DMS53 treated with DMSO at 0.1 percent for 48 hours (cell line): ENCODE results near the gene CPT2.

Source experiments
- DNase-seq: peaks from one replicate; lab custom pipeline; 2025; ENCODE audit not compliant: unreplicated experiment; lab: John Stamatoyannopoulos, UW

Gene CPT2

DNA sequence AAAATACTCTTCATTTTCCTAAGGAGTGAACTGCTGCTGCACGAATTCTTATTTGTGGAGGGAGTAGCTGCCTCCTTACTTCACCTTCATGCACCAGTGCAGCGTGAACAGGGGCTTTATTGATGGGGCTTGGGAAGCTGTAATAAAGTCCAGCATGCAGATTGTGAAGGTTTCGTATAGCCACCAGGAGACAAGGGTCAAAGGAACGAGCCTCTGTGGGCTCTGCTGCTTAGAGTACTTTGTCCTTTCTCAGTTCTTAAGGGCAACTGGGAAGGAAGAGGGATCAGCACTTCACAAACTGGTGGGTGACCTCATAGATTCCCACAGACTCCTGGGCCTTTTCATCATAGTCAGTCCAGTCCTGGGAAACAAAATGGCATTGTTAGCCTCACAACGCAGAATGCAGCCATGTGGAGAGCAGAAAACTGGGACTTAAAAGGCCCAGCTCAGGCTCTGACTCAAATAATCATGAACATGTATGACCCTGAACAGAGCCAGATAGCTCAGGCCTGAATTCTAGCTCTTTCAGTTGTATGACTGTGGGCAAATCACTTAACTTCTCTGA is 17.8 kb downstream of the CPT2 start:
- DNase-seq = no peak

- no peak for DNase-seq
These were observed 21.6 kb downstream of the CPT2 start for GRCh38 chr1:53218201-53218600.

- no peak for DNase-seq
These were observed 23.1 kb downstream of the CPT2 start for GRCh38 chr1:53219711-53220110.

DNA sequence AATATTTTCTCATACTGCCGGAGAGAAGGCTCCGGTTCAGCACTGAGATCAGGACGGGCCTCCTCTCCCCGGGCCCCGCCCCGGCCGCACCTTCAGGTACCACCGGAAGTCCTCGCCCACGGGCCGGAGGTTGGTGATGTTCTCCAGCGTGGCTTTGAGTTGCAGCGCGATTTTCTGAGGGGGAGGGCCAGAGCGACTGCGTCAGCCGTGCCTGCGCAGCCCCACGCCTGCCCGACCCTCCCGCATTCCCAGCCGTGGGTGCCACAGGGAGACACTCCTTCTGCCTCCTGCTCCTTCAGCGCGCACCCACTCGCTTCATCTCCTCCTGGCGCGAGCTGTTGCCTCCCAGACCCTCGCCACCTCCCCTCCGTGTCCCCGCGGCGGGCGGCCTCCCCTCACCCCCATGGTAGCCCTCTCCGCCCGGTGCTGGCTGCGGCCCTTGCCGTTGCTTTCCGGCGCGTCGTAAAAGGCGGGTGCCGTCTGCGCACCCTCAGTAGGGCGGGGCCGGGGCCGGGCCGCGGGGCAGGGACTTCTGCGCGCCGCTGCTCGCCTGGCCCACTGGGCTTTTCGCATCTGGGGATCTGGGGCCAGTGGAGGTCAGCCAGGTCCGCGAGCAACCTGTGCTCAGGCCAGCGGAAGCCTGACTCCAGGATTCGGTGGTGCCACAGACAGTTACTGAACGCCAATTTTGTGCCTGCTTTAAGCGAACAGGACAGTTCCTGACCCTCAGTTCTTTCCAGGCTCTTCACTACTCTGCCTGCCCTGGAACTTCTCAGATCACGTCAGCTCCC is 23.7 kb downstream of the CPT2 start, which contains the start of gene CZIB:
CZIB (minus strand) TSS at position 464 of the 791 bp plus-strand sequence; CDS start at position 405, 59 bp downstream.
- DNase-seq = peak; percentile 97

GRCh38 chr1:53220962-53221286 is 24.3 kb downstream of the CPT2 start:
- no peak for DNase-seq

GRCh38 chr1:53237638-53238037 is 41.0 kb downstream of the CPT2 start:
- no peak for DNase-seq

GRCh38 chr1:53238197-53239155 is 41.9 kb downstream of the CPT2 start, which contains the start of gene MAGOH:
Gene MAGOH, minus strand, starts transcription at chr1:53238518. Its CDS starts 70 bp downstream, at chr1:53238448.
- peak; percentile 99 for DNase-seq

- DNase-seq = no peak
These were observed 45.2 kb downstream of the CPT2 start for GRCh38 chr1:53241828-53242227.

- DNase-seq = no peak
These were observed 45.8 kb downstream of the CPT2 start for GRCh38 chr1:53242381-53242780.

GRCh38 chr1:53244141-53244540 is 47.5 kb downstream of the CPT2 start:
- no peak for DNase-seq

GRCh38 chr1:53246261-53247134 is 49.9 kb downstream of the CPT2 start:
- no peak for DNase-seq

- DNase-seq = no peak
These were observed 53.1 kb downstream of the CPT2 start for GRCh38 chr1:53249706-53250105.

GRCh38 chr1:53250325-53250724 is 53.7 kb downstream of the CPT2 start:
- DNase-seq = no peak

DNA sequence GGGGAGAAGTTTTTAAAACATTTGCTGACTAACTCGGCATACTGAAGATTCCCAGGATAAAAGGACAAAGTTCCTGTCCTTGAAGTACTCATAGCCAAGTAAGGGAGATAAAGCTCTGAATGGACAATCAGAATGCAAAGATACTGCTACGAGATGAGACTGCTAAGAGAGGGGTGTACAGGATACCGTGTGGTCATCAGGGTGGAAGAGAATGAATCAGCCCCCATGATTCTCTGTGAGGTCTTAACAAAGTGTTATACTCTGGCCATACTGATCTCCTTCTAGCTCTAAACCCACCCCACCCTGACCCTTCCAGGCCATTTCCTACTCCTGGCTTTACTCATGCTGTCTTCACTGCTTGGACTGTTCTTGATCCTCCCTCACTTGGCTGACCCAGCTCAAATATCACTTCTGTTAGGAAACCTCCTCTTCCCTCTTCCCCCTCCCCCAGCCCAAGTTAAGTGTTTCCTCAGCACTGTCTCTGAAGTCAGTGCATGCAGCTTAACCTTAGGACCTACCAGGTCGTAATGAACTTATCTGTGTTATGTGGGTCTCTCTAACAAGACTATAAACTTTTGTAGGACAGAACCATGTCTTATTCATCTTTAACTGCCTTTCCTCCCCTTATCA is 57.5 kb downstream of the CPT2 start:
- no peak for DNase-seq

- DNase-seq = no peak
These were observed 58.4 kb downstream of the CPT2 start for GRCh38 chr1:53255031-53255430.

- no peak for DNase-seq
These were observed 60.2 kb downstream of the CPT2 start for GRCh38 chr1:53256511-53257453.

GRCh38 chr1:53257454-53258081 is 60.9 kb downstream of the CPT2 start:
- DNase-seq = no peak

- no peak for DNase-seq
These were observed 61.6 kb downstream of the CPT2 start for GRCh38 chr1:53258216-53258615.

DNA sequence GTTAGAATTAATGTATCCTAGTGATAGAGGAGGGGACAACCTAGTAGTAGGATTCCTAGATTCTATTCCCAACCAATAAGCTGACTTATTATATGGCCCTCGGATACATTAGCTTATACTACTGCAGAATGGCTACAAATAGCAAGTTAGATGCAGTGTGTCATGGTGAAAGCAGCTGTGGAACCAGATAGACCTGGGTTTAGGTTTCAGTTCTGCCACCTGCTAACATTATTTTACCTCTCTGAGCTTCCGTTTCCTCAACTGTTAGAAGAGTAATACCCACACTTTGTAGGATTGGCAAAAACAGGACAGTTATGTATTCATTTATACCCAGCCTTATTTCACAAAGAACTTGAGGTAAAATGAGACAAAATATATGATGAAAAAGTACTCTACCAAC is 63.3 kb downstream of the CPT2 start:
- DNase-seq = no peak
